ENCODE results near the gene EHBP1. TPM values are rescaled to one million over a fixed set of nuclear protein-coding genes. Genes with fewer than 3 reads are reported as not detected.

The EHBP1 gene
- total and polyA plus RNA-seq, 11 donors, result 5.2 to 34.2 (median 18.1) TPM

DNA sequence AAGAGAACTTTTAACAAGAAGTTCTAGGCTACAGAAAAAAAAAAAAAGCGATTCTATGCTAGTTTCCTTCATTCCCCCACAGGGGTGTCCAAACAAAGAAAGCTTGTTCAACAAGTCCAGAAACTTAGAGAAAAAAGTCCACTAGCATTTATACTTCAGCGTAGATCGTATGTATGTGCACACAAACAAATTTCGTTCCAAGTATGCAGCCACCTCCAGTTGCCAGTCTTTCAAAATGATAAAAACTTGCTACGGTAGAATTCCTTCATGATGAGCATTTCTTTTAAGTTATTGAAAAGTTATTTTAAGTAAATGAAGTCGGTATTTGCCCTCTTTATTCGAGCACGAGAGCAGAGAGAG is 341.4 kb downstream of the EHBP1 start:
- intact Hi-C loops (cut with DNase I), result no loop called here
- Histone ChIP-seq H3K36me3 (peaks cover 0 to 12% (median 0%) of the 10 kb centered on the region in 9 donors), H3K4me3 (peak overlapping the region in 1 of 12 donors; percentile 42), H3K9me3 (no peaks in the 10 kb centered on the region), H3K27me3 (peaks cover 54 to 98% (median 76%) of the 10 kb centered on the region in 9 donors), H3K27ac (no peak overlapping the region), H3K4me1 (peaks cover 0 to 49% (median 38%) of the 10 kb centered on the region in 12 donors)
- WGBS, 4 donors, result 63 to 78% (median 71%) methylated on average over 8 of the region's 8 CpGs
- no peak for DNase-seq
- ATAC-seq, result no peak
- no peak for TF ChIP-seq POLR2A (IDR thresholded peaks at IDR 0.05)
- no peak for TF ChIP-seq CTCF (IDR thresholded peaks at IDR 0.05)

- no peaks in the 10 kb centered on the region for H3K9me3 ChIP-seq
- H3K36me3 ChIP-seq, result peaks cover 0 to 12% (median 0%) of the 10 kb centered on the region in 9 donors
- H3K4me1 ChIP-seq, result peaks cover 0 to 50% (median 38%) of the 10 kb centered on the region in 12 donors
- intact Hi-C loops (cut with DNase I), result no loop called here
- peaks cover 58 to 98% (median 81%) of the 10 kb centered on the region in 9 donors for H3K27me3 ChIP-seq
- DNase-seq, result peak in 3 of 5 donors; percentile 18 to 67 (median 28)
- H3K27ac ChIP-seq, result no peak overlapping the region
- 12 to 22% (median 17%) methylated on average over 59 to 71 of the region's 71 CpGs for WGBS, 4 donors
- ATAC-seq, result peak in 2 of 4 donors; percentile 15 to 33
- peak overlapping the region in 8 of 12 donors; percentile 2 to 47 (median 22) for H3K4me3 ChIP-seq
- TF ChIP-seq POLR2A (IDR thresholded peaks at IDR 0.05) (no peak), CTCF (IDR thresholded peaks at IDR 0.05) (no peak)
These were observed 342.1 kb downstream of the EHBP1 start for GRCh38 chr2:63047321-63048279.

DNA sequence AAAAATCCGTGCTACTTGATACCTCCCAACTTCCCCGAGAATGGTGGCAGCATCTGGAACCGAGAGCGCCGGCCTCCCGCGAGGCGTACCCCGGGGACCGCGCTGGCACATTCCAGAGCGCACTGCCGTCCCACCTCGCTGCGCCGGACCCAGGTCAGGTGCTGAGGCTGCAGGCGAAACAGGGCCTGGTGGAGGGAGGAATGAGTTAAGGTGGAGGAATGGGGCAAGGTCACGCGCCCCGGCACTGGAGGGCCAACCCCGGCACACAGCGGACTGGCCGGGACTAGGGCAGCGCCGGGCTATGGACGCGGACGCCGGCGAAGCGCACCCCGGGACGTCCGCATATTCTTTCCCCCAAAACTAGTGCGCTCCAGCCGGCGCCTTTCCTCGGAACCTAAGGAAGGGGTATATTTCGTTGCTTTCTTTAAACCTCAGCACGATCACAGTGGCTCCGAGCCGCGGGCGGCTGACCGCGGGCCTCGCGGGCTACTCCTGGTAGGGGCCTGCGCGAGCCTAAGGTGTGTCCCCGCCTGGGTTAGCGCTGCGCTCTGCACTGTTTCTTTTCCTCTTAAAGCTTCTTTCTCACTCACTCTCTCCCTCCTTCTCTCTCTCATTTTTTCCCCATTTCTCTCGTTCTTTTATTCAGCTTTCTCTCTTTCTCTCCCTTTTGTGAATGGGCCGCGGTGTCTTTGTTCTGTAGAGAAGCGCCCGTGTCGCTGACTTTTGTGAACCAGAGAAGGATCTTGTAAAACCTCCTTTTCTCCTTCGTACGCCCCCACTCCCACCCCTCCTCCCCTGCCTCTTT is 343.1 kb downstream of the EHBP1 start:
- no peak for TF ChIP-seq CTCF (IDR thresholded peaks at IDR 0.05)
- no peak for TF ChIP-seq POLR2A (IDR thresholded peaks at IDR 0.05)
- no peaks in the 10 kb centered on the region for H3K9me3 ChIP-seq
- H3K4me1 ChIP-seq, result peaks cover 0 to 50% (median 38%) of the 10 kb centered on the region in 12 donors
- H3K27ac ChIP-seq, result no peak overlapping the region
- peaks cover 58 to 100% (median 86%) of the 10 kb centered on the region in 9 donors for H3K27me3 ChIP-seq
- DNase-seq (peak in 1 of 5 donors; percentile 55), ATAC-seq (no peak)
- H3K4me3 ChIP-seq, result peak overlapping the region in 1 of 12 donors; percentile 2
- intact Hi-C loops (cut with DNase I), result no loop called here
- peaks cover 0 to 12% (median 0%) of the 10 kb centered on the region in 9 donors for H3K36me3 ChIP-seq
- 5 to 11% (median 10%) methylated on average over 61 of the region's 61 CpGs for WGBS, 4 donors
